ENCODE data around the gene CALHM2.

The CALHM2 gene

DNA sequence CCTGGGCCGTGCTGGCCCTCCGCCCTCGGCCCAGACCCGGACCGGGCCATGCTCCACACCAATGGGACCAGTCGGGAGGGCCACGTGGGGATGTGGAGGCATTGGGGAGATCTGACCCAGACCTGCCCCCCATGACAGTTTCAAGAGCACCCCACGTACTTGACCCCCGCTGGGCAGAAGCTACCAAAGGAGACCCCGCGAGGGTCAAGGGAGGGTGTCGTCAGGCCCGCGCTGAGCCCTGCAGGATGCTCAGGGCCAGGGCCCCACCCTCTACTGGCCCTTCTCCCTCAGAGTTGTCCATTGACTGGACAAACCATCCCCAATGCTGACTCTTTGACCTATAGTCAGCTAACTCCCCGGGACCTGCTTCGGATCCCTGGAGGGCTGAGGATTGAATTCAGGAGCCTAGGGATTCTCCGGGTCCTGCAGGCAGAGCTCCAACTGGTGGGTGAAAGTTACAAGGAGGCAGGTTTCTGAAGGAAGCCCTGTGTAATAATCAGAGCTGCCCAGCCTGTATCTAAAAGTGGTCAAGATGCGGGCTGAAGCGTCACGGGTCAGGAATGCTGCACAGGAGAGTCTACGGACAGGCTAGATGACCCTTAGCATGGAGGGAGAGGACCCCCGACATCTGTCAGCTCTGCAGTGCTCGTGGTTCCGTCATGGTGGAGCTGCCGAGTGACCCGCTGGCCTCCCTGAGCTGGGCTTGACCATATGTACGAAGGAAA, 498 bp upstream of the CALHM2 start:
- no peak for DNase-seq (ENCODE audit: low read depth)
- peak overlapping the region; percentile 57 for H3K4me3 ChIP-seq (ENCODE audit: low read depth, low read length)

DNA sequence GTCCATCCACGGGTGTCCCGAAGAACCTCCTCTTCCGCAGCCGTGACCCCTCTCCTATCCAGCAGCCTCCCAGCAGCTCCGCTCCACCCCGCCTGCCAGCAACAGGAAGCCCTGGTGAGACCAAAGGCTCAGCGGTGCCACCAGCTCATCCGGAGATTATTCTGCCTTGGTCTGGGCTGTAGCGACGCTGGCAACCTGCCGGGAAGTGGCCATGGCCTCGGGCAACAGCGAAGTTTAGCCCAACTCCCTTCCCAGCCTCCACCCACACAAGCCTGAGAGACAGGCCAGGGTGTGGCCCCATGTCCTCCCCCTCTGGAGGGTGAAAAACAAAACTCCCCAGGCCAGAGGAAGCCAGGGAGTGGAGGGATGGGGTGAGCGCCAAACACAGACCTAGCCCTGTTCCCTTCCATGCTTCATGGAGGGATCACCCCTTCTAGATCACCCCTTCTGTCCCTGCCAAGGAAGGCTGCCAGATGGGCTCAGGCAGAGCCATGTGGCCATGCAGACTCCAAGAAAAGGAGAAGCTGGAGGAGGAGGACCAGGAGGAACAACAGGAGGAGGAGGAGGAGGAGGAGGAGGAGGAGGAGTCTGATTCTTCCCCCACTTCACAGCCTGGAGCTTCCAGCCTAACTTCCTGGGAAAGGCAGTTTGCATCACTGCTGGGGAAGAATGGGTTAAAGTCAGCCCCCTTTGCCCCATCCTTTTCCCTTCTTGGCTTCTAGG, 918 bp downstream of the CALHM2 start:
- no peak for DNase-seq (ENCODE audit: low read depth)
- H3K4me3 ChIP-seq (ENCODE audit: low read depth, low read length): peak overlapping the region; percentile 57

DNA sequence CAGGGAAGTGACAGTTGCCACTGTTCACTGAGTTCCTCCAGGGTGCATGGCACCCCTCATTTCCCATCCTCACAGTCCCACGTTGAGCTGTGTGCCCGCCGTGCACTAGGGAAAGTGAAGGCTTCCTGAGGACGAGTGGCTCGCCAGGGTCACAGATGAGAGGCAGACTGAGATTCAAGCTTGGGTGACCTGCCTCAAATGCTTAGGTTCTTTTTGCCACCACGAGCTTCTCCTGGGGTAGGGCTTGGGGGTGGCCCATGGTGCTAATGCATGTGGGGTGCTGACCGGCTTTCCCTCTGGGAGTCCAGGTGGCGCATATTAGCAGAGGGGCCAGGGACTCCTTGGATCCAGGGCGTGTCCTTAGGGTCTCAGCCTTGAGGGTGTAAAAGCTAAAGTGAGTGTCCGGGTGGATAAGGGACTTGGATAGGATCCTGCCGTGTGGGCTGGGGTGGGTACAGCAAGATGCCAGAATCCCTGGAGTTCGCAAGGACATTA, 1.9 kb downstream of the CALHM2 start:
- DNase-seq (ENCODE audit: low read depth): no peak
- no peak overlapping the region for H3K4me3 ChIP-seq (ENCODE audit: low read depth, low read length)

GRCh38 chr10:103449208-103450144, 2.7 kb downstream of the CALHM2 start:
- DNase-seq (ENCODE audit: low read depth): no peak
- no peak overlapping the region for H3K4me3 ChIP-seq (ENCODE audit: low read depth, low read length)

DNA sequence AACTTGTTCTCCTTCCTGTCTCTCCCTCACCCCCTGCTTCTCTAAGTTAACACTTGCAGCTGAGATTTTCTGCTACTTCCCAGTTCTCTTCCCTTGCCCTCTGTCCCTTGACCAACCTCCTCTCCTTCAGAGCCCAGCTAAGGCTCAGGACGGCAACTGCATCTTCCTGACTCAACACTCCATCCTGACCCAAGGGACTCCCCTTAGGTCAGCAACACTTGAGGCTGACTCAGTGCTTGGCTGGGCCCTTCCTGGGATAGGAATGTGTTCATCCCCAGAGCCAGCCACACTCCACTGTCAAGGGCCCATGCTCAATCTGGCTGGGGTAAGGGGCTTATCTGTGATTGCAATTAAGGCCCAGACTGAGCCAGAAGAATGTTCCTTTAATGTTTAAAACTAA, 3.4 kb downstream of the CALHM2 start:
- peak; percentile 85 for DNase-seq (ENCODE audit: low read depth)

GRCh38 chr10:103447187-103447586, 5.0 kb downstream of the CALHM2 start:
- no peak for DNase-seq (ENCODE audit: low read depth)
- no peak overlapping the region for H3K4me3 ChIP-seq (ENCODE audit: low read depth, low read length)

More for the DNA sequence above, 3.4 kb downstream of the CALHM2 start:
- H3K4me3 ChIP-seq (ENCODE audit: low read depth, low read length): no peak overlapping the region

DNA sequence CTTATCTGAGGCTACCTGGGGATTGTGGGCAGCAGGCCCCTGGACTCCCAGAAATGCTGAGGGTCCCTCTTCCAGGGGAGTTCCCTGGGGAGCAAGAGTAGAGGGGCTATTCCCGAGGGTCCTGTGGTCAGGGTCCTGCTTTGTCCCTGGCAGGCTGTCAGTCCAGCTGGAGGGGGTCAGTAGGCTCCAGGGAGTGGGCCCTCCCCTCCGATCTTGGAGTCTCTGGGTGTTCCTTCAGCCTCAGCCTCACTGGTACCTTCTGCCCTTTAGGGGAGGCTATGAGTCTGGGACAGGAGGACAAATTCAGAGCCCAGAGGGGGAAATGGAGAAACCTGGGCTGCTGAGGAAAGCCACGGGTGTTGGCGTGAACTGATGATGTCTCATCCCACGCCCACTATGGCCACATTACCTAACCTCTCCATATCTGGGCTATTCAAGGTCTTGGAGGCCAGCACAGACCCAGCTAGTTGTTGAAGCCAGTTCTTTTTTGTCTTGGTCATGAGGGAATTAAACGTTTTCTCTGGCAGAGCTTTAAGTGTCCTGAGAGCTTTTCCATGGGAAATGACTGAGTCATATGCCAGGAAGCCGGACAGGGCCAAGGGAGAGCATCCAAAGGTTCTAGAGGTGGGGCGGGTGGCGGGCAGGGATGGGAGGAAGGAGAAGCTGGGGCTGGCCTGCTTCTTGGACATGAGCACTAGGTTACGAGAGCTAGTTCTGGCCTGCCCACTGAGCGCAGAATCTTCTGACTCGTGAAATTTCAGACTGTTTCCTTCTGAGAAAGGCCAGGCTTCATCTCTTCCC, 6.2 kb downstream of the CALHM2 start:
- no peak overlapping the region for H3K4me3 ChIP-seq (ENCODE audit: low read depth, low read length)
- DNase-seq (ENCODE audit: low read depth): peak; percentile 30

GRCh38 chr10:103445366-103445765, 6.8 kb downstream of the CALHM2 start:
- no peak for DNase-seq (ENCODE audit: low read depth)

GRCh38 chr10:103444478-103444877, 7.7 kb downstream of the CALHM2 start:
- H3K4me3 ChIP-seq (ENCODE audit: low read depth, low read length): no peak overlapping the region
- DNase-seq (ENCODE audit: low read depth): no peak

More at GRCh38 chr10:103445366-103445765, 6.8 kb downstream of the CALHM2 start:
- H3K4me3 ChIP-seq (ENCODE audit: low read depth, low read length): no peak overlapping the region

DNA sequence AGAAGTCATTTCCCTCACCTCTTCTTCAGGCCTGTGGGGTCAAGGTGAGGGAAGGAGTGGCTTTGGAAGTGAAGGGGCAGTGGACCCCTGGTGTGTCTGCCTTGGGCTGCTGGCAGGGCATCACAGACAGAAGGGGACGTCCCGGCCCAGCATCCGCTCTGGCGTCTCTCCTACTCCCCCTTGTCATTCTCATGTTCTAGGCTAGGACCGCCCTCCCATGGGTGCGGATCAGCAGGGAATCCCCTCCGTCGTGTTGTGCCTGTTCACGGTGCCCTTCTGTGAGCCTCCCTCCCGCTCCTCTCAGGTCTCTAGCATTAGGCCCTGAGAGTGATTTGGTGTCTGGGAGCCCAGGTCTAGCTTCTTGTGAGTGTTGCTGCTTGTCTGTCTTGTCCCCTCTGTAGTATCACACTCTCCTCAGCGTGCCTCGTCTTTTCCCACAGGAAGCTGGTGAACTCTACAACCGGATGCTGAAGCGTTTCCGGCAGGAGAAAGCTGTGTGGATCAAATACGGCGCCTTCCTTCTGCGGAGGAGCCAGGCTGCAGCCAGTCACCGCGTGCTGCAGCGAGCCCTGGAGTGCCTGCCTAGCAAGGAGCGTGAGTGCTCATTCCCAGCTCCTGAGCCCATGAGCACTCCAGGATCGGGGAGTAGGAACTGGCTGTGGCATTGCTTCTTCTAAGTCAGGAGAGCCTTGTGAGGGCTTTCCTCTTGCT, 8.5 kb downstream of the CALHM2 start:
- no peak overlapping the region for H3K4me3 ChIP-seq (ENCODE audit: low read depth, low read length)
- DNase-seq (ENCODE audit: low read depth): no peak

DNA sequence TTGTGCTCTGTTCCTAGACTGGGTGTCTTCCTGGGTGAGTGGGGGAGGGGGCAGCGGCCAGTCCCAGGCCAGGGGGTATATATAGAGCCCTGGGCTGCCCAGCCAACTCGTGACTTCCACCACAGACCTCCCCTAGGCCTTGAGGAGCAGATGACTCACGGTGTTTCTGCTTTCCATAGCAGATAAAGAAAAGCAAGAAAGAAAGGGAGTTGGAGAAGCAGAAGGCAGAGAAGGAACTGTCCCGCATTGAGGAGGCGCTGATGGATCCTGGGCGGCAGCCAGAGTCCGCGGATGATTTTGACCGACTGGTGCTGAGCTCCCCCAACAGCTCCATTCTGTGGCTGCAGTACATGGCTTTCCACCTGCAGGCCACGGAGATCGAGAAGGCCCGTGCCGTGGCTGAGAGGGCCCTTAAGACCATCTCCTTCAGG, 10.1 kb downstream of the CALHM2 start:
- no peak overlapping the region for H3K4me3 ChIP-seq (ENCODE audit: low read depth, low read length)
- DNase-seq (ENCODE audit: low read depth): no peak

- H3K4me3 ChIP-seq (ENCODE audit: low read depth, low read length): no peak overlapping the region
- DNase-seq (ENCODE audit: low read depth): no peak
These were observed 10.6 kb downstream of the CALHM2 start for GRCh38 chr10:103441611-103442010.

- no peak for DNase-seq (ENCODE audit: low read depth)
- no peak overlapping the region for H3K4me3 ChIP-seq (ENCODE audit: low read depth, low read length)
These were observed 11.0 kb downstream of the CALHM2 start for GRCh38 chr10:103441206-103441605.

DNA sequence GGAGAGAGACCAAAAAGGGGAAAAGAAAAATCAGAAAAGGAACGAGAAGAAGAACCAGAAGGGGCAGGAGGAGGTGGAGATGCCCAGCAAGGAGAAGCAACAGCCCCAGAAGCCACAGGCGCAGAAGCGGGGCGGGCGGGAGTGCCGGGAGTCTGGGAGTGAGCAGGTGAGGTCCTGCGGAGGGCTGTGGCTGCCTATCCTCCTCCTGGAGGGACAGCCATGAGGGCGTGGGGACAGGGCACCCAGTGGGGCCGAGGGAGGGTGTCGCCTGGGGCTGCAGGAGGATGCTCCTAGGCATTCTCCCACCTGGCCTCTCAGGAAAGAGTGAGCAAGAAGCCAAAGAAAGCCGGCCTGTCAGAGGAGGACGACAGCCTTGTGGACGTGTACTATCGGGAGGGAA, 11.8 kb downstream of the CALHM2 start:
- DNase-seq (ENCODE audit: low read depth): no peak
- H3K4me3 ChIP-seq (ENCODE audit: low read depth, low read length): no peak overlapping the region

GRCh38 chr10:103439776-103440175, 12.4 kb downstream of the CALHM2 start:
- no peak for DNase-seq (ENCODE audit: low read depth)
- H3K4me3 ChIP-seq (ENCODE audit: low read depth, low read length): no peak overlapping the region

GRCh38 chr10:103433858-103434257, 18.3 kb downstream of the CALHM2 start:
- no peak overlapping the region for H3K4me3 ChIP-seq (ENCODE audit: low read depth, low read length)
- DNase-seq (ENCODE audit: low read depth): peak; percentile 67

DNA sequence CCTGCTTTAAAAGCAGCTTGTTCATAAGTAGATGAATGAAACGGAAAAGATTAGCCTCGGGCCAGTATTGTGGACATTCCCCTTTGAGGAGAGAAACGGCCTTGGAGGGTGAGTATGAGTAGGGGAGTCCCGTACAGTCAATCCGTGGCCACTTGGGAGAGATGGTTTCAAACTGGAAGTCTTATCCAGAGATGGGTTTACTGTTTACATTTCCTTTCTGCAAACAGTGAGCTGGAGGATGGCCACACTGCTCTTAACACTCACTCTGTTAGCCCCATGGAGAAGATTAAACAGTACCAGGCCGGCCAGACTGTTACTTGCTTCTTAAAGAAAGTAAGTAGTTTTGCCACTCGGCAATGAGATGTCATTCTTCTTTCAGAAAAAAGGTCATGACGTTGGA, 20.3 kb downstream of the CALHM2 start:
- no peak overlapping the region for H3K4me3 ChIP-seq (ENCODE audit: low read depth, low read length)
- no peak for DNase-seq (ENCODE audit: low read depth)

DNA sequence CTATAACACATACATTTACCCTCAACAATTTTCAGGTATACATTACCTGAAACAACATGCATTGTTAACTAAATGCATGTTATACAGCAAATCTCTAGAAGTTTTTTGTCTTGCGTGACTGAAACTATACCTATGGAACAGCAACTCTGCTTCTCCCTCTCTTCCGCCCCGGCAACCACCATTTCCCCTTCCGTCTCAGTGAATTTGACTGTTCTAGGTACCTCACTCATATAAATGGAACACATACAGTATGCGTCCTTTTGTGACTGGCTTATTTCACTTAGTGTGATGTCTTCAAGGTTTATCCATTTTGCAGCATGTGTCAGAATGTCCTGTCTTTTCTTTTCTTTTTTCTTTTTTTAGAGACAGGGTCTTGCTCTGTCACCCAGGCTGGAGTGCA, 22.5 kb downstream of the CALHM2 start:
- no peak for DNase-seq (ENCODE audit: low read depth)
- no peak overlapping the region for H3K4me3 ChIP-seq (ENCODE audit: low read depth, low read length)

Data from skeletal muscle cell (primary cell).